ENCODE data around the gene COL24A1. TPM values are rescaled to one million over a fixed set of nuclear protein-coding genes. Genes with fewer than 3 reads are reported as not detected.

COL24A1 gene
- total RNA-seq, 1 donor from 2014 or later = not detected

DNA sequence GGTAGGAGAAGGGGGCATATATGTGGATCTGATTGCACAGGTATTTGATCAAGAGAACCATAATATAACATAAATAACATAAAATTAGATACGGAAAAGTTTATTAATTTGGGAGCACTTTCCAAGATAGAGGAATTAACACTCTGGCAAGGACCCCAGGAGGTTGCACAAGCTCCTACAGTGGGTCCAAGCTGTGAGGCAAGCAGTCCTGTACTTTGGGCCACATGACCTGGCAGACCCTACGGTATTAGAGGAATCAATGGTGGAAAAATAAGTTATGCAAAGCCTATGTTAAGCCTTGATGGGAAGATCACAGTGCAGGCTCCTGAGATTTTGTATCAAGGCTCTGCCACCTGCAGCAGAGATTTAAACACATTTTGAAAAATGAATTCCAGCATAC, 220.1 kb downstream of the COL24A1 start:
- intact Hi-C loops (cut with micrococcal nuclease) = no loop called here
- no peak for DNase-seq (ENCODE audit: low spot score)
- Mint-ChIP-seq H3K36me3 (ENCODE audit: low read depth) (no peaks in the 10 kb centered on the region), H3K27ac (no peak overlapping the region), H3K4me3 (ENCODE audit: low read depth) (no peak overlapping the region), H3K4me1 (ENCODE audit: low read depth) (no peaks in the 10 kb centered on the region), H3K27me3 (ENCODE audit: low read depth) (no peaks in the 10 kb centered on the region), H3K9me3 (no peaks in the 10 kb centered on the region)

DNA sequence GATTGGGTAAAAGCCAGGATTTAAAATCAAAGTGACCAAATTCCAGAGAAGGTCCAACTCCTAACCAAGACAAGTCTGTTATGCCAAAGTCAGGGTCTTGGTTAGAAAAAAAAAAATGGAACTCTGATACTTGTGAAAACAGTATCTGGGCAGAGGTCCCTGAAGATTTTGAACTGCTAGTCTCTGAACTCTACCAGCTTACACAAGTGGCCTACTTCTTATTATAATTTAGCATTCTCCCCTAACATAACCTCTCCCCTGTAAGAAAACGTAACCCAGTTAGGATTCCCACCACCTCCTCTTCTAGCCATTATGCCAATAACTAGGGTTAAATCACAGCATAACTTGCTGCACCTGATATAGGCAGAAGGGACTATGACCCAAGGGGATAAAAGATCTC, 220.5 kb downstream of the COL24A1 start:
- no peaks in the 10 kb centered on the region for H3K27me3 Mint-ChIP-seq (ENCODE audit: low read depth)
- DNase-seq (ENCODE audit: low spot score) = no peak
- no peaks in the 10 kb centered on the region for H3K36me3 Mint-ChIP-seq (ENCODE audit: low read depth)
- intact Hi-C loops (cut with micrococcal nuclease) = no loop called here
- no peak overlapping the region for H3K4me3 Mint-ChIP-seq (ENCODE audit: low read depth)
- no peaks in the 10 kb centered on the region for H3K9me3 Mint-ChIP-seq
- H3K27ac Mint-ChIP-seq = no peak overlapping the region
- no peaks in the 10 kb centered on the region for H3K4me1 Mint-ChIP-seq (ENCODE audit: low read depth)

DNA sequence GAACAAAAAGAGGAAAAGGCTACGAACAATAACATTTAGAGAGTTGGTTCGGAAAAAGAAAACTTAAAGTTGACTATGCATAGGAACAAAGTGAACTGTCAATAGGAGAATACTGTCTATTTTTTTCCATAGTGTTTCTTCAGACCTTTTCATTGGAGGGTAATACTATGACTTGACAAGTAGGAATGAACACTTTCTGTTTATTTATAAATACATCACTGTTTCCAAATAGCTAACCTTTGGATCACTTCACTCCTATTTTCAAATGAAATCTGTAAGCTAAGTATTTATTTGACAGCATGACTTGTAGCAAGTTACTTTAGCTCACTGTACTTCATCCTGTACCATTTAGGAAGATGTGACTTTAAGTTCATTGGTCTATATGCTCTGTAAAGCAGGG, 221.3 kb downstream of the COL24A1 start:
- no peak overlapping the region for H3K27ac Mint-ChIP-seq
- no peaks in the 10 kb centered on the region for H3K9me3 Mint-ChIP-seq
- DNase-seq (ENCODE audit: low spot score) = no peak
- no peak overlapping the region for H3K4me3 Mint-ChIP-seq (ENCODE audit: low read depth)
- H3K36me3 Mint-ChIP-seq (ENCODE audit: low read depth) = no peaks in the 10 kb centered on the region
- intact Hi-C loops (cut with micrococcal nuclease) = no loop called here
- H3K4me1 Mint-ChIP-seq (ENCODE audit: low read depth) = no peaks in the 10 kb centered on the region
- H3K27me3 Mint-ChIP-seq (ENCODE audit: low read depth) = no peaks in the 10 kb centered on the region

DNA sequence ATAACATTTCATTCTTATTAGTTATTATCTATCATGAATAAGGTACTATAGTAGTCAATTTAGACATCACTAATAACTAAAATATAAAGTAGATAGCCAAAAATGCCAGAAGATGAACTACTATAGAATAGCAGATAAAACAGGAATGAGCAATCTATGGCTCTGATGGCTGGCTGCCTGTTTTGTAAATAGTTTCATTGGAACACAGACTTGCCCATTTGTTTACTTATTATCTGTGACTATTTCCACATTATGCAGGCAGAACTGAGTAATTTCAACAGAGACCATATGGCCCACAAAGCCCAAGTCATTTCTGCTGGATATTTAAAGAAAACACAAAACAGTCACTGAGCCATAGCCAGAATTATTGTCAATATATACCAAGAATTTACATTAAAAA, 222.1 kb downstream of the COL24A1 start:
- H3K4me1 Mint-ChIP-seq (ENCODE audit: low read depth) = no peaks in the 10 kb centered on the region
- intact Hi-C loops (cut with micrococcal nuclease) = no loop called here
- H3K27ac Mint-ChIP-seq = no peak overlapping the region
- no peak overlapping the region for H3K4me3 Mint-ChIP-seq (ENCODE audit: low read depth)
- no peaks in the 10 kb centered on the region for H3K9me3 Mint-ChIP-seq
- H3K27me3 Mint-ChIP-seq (ENCODE audit: low read depth) = no peaks in the 10 kb centered on the region
- no peaks in the 10 kb centered on the region for H3K36me3 Mint-ChIP-seq (ENCODE audit: low read depth)
- no peak for DNase-seq (ENCODE audit: low spot score)

DNA sequence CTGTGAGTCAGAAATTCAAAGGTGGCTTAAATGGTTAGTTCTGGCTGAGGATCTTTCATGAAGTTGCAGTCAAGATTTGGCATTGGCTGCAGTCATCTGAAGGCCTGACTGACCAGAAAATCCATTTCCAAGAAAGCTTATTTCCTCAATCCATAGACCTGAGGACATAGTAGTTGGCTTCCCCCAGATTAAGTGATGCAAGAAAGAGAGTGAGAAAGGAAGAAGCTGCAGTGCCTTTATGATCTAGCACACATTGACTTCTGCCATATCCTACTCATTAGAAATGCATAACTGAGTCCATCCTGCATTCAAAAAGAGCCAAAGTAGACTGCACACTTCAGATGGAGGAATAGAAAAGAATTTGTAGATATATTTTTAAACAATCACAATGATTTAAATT, 222.6 kb downstream of the COL24A1 start:
- Mint-ChIP-seq H3K27me3 (ENCODE audit: low read depth) (no peaks in the 10 kb centered on the region), H3K4me1 (ENCODE audit: low read depth) (no peaks in the 10 kb centered on the region), H3K36me3 (ENCODE audit: low read depth) (no peaks in the 10 kb centered on the region), H3K4me3 (ENCODE audit: low read depth) (no peak overlapping the region), H3K27ac (no peak overlapping the region), H3K9me3 (no peaks in the 10 kb centered on the region)
- intact Hi-C loops (cut with micrococcal nuclease) = no loop called here
- DNase-seq (ENCODE audit: low spot score) = no peak

DNA sequence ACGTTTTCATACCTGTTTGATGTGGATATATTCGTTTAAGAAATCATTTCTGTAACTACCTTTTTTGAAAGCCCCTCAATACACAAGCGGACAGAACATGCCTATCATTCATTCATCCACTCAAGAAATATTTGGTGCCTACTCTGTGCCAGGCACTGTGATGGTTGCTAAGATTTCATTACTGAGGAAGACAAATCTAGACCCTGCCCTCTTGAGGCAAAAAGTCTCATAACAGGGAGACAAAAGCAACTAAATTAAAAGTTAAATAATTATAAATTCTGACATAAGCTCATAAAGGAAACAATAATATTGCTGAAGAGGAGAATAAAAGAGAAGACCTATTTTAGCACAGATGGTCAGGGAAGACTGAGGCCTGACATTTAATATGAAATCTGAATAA, 244.8 kb downstream of the COL24A1 start:
- no peaks in the 10 kb centered on the region for H3K36me3 Mint-ChIP-seq (ENCODE audit: low read depth)
- H3K27ac Mint-ChIP-seq = no peak overlapping the region
- intact Hi-C loops (cut with micrococcal nuclease) = no loop called here
- DNase-seq (ENCODE audit: low spot score) = no peak
- no peaks in the 10 kb centered on the region for H3K9me3 Mint-ChIP-seq
- H3K4me1 Mint-ChIP-seq (ENCODE audit: low read depth) = no peaks in the 10 kb centered on the region
- no peak overlapping the region for H3K4me3 Mint-ChIP-seq (ENCODE audit: low read depth)
- no peaks in the 10 kb centered on the region for H3K27me3 Mint-ChIP-seq (ENCODE audit: low read depth)

DNA sequence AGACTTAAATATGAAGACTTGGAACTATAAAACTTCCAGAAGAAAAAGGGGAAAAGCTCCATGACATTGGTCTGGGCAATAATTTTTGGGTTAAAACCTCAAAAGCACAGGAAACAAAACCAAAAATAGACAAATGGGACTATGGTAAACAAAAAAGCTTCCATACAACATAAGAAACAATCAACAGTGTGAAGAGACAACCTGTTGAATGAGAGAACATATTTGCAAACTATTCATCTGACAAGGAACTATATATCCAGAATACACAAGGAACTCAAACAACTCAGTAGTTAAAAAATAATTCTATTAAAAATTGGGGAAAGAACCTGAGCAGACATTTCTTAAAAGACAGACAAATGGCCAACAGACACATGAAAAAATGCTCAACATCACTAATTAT, 255.7 kb downstream of the COL24A1 start:
- intact Hi-C loops (cut with micrococcal nuclease) = no loop called here
- H3K27ac Mint-ChIP-seq = no peak overlapping the region
- no peak overlapping the region for H3K4me3 Mint-ChIP-seq (ENCODE audit: low read depth)
- no peaks in the 10 kb centered on the region for H3K27me3 Mint-ChIP-seq (ENCODE audit: low read depth)
- no peaks in the 10 kb centered on the region for H3K4me1 Mint-ChIP-seq (ENCODE audit: low read depth)
- DNase-seq (ENCODE audit: low spot score) = no peak
- H3K36me3 Mint-ChIP-seq (ENCODE audit: low read depth) = no peaks in the 10 kb centered on the region
- H3K9me3 Mint-ChIP-seq = no peaks in the 10 kb centered on the region

DNA sequence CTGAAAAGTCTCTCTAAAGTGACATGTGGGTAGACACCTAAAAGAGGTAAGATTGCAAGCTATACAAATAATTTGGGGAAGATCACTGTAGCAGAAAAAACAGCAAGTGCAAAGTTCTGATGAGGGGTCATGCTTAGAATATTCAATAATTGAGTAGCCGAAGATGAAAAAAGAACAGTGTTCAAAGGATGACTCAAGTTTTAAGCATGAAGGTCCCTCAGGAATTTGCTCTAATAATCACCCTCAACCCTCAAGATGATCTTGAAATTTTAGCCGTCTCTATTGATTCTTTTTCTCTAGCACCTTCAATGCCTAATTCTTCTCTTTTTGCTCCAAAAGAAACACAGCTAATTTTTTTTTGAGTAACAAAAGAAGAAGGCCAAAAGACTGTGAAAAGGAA, 257.7 kb downstream of the COL24A1 start:
- DNase-seq (ENCODE audit: low spot score) = no peak
- no peaks in the 10 kb centered on the region for H3K36me3 Mint-ChIP-seq (ENCODE audit: low read depth)
- H3K9me3 Mint-ChIP-seq = no peaks in the 10 kb centered on the region
- H3K27ac Mint-ChIP-seq = no peak overlapping the region
- intact Hi-C loops (cut with micrococcal nuclease) = no loop called here
- H3K4me1 Mint-ChIP-seq (ENCODE audit: low read depth) = no peaks in the 10 kb centered on the region
- no peaks in the 10 kb centered on the region for H3K27me3 Mint-ChIP-seq (ENCODE audit: low read depth)
- H3K4me3 Mint-ChIP-seq (ENCODE audit: low read depth) = no peak overlapping the region

DNA sequence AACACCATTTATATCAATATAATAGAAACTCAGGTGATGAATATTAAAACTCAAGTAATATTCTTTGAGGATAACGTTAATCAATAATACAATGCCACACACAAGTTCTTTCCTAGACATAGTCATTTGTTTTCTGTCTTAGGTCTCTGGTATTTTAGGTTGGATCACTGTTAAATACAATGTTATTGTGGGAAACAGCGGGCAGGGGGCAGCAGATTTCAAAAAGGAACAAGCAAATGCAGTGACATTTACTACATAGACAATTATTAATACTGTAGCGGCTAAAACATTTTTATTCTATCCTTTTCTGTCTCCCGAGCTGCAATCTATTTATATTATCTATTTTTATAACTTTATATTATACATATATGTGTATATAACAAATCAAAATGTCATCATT, 261.9 kb downstream of the COL24A1 start:
- H3K4me3 Mint-ChIP-seq (ENCODE audit: low read depth) = no peak overlapping the region
- no peaks in the 10 kb centered on the region for H3K9me3 Mint-ChIP-seq
- H3K27me3 Mint-ChIP-seq (ENCODE audit: low read depth) = no peaks in the 10 kb centered on the region
- intact Hi-C loops (cut with micrococcal nuclease) = no loop called here
- H3K36me3 Mint-ChIP-seq (ENCODE audit: low read depth) = no peaks in the 10 kb centered on the region
- H3K27ac Mint-ChIP-seq = no peak overlapping the region
- DNase-seq (ENCODE audit: low spot score) = no peak
- H3K4me1 Mint-ChIP-seq (ENCODE audit: low read depth) = no peaks in the 10 kb centered on the region

DNA sequence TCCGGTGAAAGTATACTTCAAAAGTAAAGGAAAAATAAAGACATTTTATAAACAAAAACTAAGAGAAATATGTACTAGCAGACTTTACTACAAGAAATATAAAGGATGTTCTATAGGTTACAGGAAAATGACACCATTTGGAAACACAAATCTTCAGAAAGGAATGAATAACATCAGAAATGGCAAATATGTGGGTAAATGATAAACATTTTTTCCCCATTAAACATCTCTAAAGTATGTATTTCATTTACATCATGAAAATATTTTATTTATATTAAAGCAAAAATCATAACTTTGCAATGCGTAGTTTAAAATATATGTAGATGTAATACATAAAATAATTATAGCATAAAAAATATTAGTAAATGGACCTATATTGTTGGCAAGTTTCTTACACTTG, 264.2 kb downstream of the COL24A1 start:
- intact Hi-C loops (cut with micrococcal nuclease) = no loop called here
- H3K36me3 Mint-ChIP-seq (ENCODE audit: low read depth) = no peaks in the 10 kb centered on the region
- H3K4me1 Mint-ChIP-seq (ENCODE audit: low read depth) = no peaks in the 10 kb centered on the region
- H3K27ac Mint-ChIP-seq = no peak overlapping the region
- no peaks in the 10 kb centered on the region for H3K27me3 Mint-ChIP-seq (ENCODE audit: low read depth)
- no peak for DNase-seq (ENCODE audit: low spot score)
- no peaks in the 10 kb centered on the region for H3K9me3 Mint-ChIP-seq
- no peak overlapping the region for H3K4me3 Mint-ChIP-seq (ENCODE audit: low read depth)

DNA sequence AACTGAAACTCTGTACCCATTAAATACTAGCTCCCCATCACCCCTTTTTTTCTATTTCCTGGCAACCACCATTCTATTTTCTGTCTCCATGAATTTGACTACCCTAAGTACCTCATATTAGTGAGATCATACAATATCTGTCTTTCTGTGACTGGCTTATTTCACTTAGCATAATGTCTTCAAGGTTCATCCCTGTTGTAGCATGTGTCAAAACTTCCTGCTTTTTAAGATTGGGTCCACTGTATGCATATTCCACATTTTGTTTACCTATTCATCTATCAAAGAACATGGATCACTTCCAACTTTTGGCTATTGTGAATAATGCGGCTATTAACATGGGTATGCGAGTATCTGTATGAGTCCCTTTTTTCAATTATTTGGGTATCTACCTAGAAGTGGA, 266.7 kb downstream of the COL24A1 start:
- no peak for DNase-seq (ENCODE audit: low spot score)
- Mint-ChIP-seq H3K9me3 (no peaks in the 10 kb centered on the region), H3K4me3 (ENCODE audit: low read depth) (no peak overlapping the region), H3K4me1 (ENCODE audit: low read depth) (no peaks in the 10 kb centered on the region), H3K27ac (no peak overlapping the region), H3K27me3 (ENCODE audit: low read depth) (no peaks in the 10 kb centered on the region), H3K36me3 (ENCODE audit: low read depth) (no peaks in the 10 kb centered on the region)
- intact Hi-C loops (cut with micrococcal nuclease) = no loop called here

DNA sequence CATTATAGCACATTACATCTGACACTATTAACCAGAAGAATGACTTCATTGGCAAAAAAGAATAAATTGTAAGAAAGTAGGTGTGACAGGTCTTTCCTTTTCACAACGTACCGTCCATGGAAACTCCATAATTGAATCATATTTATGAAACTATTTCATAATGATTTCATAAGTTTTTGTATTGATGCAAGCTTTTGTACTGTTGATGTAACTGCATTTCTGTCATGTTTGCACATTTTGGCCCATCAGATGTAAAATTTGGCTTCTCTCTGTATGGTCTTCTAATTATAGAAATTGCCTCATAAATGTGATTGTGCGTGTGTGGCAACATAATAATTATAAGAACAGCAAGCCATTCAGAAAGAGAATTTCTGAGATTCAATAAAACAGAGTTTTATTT, 267.7 kb downstream of the COL24A1 start:
- H3K36me3 Mint-ChIP-seq (ENCODE audit: low read depth) = no peaks in the 10 kb centered on the region
- H3K27me3 Mint-ChIP-seq (ENCODE audit: low read depth) = no peaks in the 10 kb centered on the region
- H3K4me3 Mint-ChIP-seq (ENCODE audit: low read depth) = no peak overlapping the region
- no peak for DNase-seq (ENCODE audit: low spot score)
- intact Hi-C loops (cut with micrococcal nuclease) = no loop called here
- no peaks in the 10 kb centered on the region for H3K9me3 Mint-ChIP-seq
- H3K27ac Mint-ChIP-seq = no peak overlapping the region
- H3K4me1 Mint-ChIP-seq (ENCODE audit: low read depth) = no peaks in the 10 kb centered on the region

DNA sequence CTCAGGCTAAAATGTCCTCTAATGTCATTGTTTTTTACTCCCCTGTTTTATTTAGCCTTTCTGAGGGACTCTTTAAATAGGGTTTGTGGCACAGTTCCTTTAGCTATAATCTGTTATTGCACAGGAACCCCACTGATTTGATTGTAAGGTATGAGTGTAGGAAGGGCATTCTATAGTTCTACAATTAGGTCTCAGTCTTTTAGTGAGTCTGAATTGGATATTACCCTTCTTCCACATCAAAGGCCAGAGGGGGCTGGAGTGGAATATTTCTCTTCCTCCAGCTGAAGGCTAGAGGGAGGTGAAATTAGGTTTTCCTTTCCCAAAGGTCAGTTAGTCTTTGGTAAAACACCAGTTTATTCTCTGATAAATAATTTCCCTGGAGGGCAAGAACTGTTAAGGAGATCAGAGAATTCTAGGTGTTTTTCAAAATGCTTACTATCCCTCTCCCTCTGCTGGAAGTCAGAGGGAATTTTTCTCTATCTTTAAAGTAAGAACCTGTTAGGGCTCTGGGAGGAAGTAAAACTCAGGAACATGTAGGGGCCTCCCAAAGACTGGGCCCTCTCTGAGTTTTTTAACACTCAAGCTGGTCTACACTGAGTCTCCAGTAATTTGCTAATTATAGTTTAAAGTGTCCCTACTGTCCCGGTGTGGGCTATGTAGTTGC, 272.1 kb downstream of the COL24A1 start:
- H3K27ac Mint-ChIP-seq = no peak overlapping the region
- H3K27me3 Mint-ChIP-seq (ENCODE audit: low read depth) = no peaks in the 10 kb centered on the region
- H3K4me3 Mint-ChIP-seq (ENCODE audit: low read depth) = no peak overlapping the region
- no peaks in the 10 kb centered on the region for H3K4me1 Mint-ChIP-seq (ENCODE audit: low read depth)
- no peak for DNase-seq (ENCODE audit: low spot score)
- no peaks in the 10 kb centered on the region for H3K9me3 Mint-ChIP-seq
- intact Hi-C loops (cut with micrococcal nuclease) = no loop called here
- no peaks in the 10 kb centered on the region for H3K36me3 Mint-ChIP-seq (ENCODE audit: low read depth)

DNA sequence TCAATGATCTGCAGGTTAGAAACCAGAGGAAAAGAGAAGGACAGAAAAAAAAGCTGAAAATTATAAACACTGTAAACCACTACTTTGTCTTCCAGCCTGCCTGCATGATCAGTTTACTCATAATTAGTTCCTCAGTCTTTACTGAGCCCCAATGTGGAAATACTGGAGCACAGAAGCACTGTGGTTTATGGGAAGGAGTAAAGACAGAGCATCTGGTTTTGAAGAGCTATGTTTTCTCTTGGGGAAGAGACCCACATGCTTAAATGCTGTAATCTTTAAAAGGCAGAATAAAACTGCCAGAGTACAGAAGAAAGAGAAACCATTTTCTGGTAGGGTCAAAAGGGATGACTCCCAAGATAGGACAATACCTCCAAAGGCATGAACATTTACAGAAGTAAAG, 289.4 kb downstream of the COL24A1 start:
- intact Hi-C loops (cut with micrococcal nuclease) = no loop called here
- DNase-seq (ENCODE audit: low spot score) = no peak
- H3K36me3 Mint-ChIP-seq (ENCODE audit: low read depth) = no peaks in the 10 kb centered on the region
- H3K27ac Mint-ChIP-seq = no peak overlapping the region
- H3K27me3 Mint-ChIP-seq (ENCODE audit: low read depth) = no peaks in the 10 kb centered on the region
- H3K9me3 Mint-ChIP-seq = no peaks in the 10 kb centered on the region
- no peaks in the 10 kb centered on the region for H3K4me1 Mint-ChIP-seq (ENCODE audit: low read depth)
- no peak overlapping the region for H3K4me3 Mint-ChIP-seq (ENCODE audit: low read depth)

Data from activated T-helper 2 cell treated with anti-CD3 and anti-CD28 coated beads, Interferon-gamma antibody, Interleukin-2, Interleukin-4, amounts not matched to agents 10 μg/mL and 5 μg/mL and 100 μg/mL, durations not matched to agents 14 hours and 24 hours and 36 hours (primary cell).